Thyroid gland (tissue), 4 donors: ENCODE measurements around the gene ACSS1. TPM values are rescaled to one million over a fixed set of nuclear protein-coding genes. Genes with fewer than 3 reads are reported as not detected.
A peak's percentile ranks its signal among the peaks of the same experiment; 100 is the strongest.

Experiments used
- DNase-seq, 2 donors: peaks; one replicate each; pipeline ENCODE4 v3.0.0-alpha.2; 2019
- H3K27ac ChIP-seq, 3 donors: fragments of 200-600 bp; sonication (generic); 1 replicate in 2 of 3; 2 replicates in 1 of 3; pipeline ENCODE4 v1.5.1; 2016 to 2019; ENCODE audit warnings: mild to moderate bottlenecking in 1 of 3, moderate library complexity in 1 of 3
- H3K27me3 ChIP-seq: fragments of 200-600 bp; sonication (generic); one replicate; pipeline ENCODE4 v1.5.1; 2019
- H3K36me3 ChIP-seq, 2 donors: fragments of 200-600 bp; sonication (generic); one replicate each; pipeline ENCODE4 v1.5.1; 2016 to 2019
- H3K4me1 ChIP-seq, 2 donors: fragments of 200-600 bp; sonication (generic); one replicate each; pipeline ENCODE4 v1.5.1; 2017 to 2019
- H3K4me3 ChIP-seq, 3 donors: fragments of 200-600 bp; sonication (generic); replicated peaks in 1 of 3; 1 replicate in 2 of 3; 2 replicates in 1 of 3; pipeline ENCODE4 v1.5.1; 2016; ENCODE audit warnings: mild to moderate bottlenecking in 1 of 3
- H3K9me3 ChIP-seq: fragments of 200-600 bp; sonication (generic); one replicate; pipeline ENCODE4 v1.5.1; 2017
- POLR2A ChIP-seq, 2 donors: fragments of 450-650 bp; IDR thresholded peaks; one replicate each; pipeline ENCODE4 v1.6.1; 2017; ENCODE audit warnings: antibody characterized with exemption in 2 of 2, mild to moderate bottlenecking in 2 of 2, moderate library complexity in 1 of 2
- WGBS, 2 donors: methylation state at CpG; one replicate each; pipeline ENCODE4 v1.1.5; 2017; 5-methylcytosine and 5-hydroxymethylcytosine counted together
- intact Hi-C: fragments of 100-400 bp; cut with DNase I; formaldehyde crosslinking; loops from one replicate; pipeline ENCODE4 v1.15.1; 2023
- total RNA-seq, 4 donors: library from RNA; depleted of rRNA; stranded (reverse); fragments of >200 nt; gene quantifications; one replicate each; pipeline ENCODE4 v1.2.3, GENCODE V29; 2016
- TF ChIP-seq, protein P1 (sequence below), 6 experiments: fragments of 200-600 bp in 3 of 6; fragments of 450-650 bp in 3 of 6; sonication (generic) in 3 of 6; IDR thresholded peaks; one replicate each; pipeline ENCODE4 v1.5.1; 2016 to 2019; ENCODE audit warnings: antibody characterized with exemption in 6 of 6, mild to moderate bottlenecking in 2 of 6, inconsistent platforms in 1 of 6, moderate library complexity in 1 of 6

The ACSS1 gene
- total RNA-seq, 4 donors from 2014 or later: 45.8 to 57.4 (median 52.1) TPM

- Histone ChIP-seq H3K9me3 (no peaks in the 10 kb centered on the region), H3K4me1 (peaks cover 47 to 60% of the 10 kb centered on the region in 2 donors), H3K36me3 (peaks cover 10 to 25% of the 10 kb centered on the region in 2 donors), H3K4me3 (no peak overlapping the region), H3K27ac (peak overlapping the region; percentile 82 to 94 (median 88)), H3K27me3 (no peaks in the 10 kb centered on the region)
- WGBS, 2 donors: 46 to 49% methylated on average over 8 to 12 of the region's 14 CpGs
- intact Hi-C loops: no loop called here
- peak in 1 of 2 donors; percentile 53 for TF ChIP-seq POLR2A (IDR thresholded peaks at IDR 0.05)
- TF ChIP-seq, protein P1, sequence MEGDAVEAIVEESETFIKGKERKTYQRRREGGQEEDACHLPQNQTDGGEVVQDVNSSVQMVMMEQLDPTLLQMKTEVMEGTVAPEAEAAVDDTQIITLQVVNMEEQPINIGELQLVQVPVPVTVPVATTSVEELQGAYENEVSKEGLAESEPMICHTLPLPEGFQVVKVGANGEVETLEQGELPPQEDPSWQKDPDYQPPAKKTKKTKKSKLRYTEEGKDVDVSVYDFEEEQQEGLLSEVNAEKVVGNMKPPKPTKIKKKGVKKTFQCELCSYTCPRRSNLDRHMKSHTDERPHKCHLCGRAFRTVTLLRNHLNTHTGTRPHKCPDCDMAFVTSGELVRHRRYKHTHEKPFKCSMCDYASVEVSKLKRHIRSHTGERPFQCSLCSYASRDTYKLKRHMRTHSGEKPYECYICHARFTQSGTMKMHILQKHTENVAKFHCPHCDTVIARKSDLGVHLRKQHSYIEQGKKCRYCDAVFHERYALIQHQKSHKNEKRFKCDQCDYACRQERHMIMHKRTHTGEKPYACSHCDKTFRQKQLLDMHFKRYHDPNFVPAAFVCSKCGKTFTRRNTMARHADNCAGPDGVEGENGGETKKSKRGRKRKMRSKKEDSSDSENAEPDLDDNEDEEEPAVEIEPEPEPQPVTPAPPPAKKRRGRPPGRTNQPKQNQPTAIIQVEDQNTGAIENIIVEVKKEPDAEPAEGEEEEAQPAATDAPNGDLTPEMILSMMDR (IDR thresholded peaks at IDR 0.05): peak in 2 of 6 experiments; percentile 4 to 29
- peak; percentile 98 to 99 for DNase-seq
Measured at GRCh38 chr20:25017257-25017803, 40.6 kb downstream of the ACSS1 start.

GRCh38 chr20:25016471-25016870, 41.5 kb downstream of the ACSS1 start:
- Histone ChIP-seq H3K9me3 (no peaks in the 10 kb centered on the region), H3K4me3 (no peak overlapping the region), H3K27ac (peak overlapping the region; percentile 82 to 94 (median 88)), H3K27me3 (no peaks in the 10 kb centered on the region), H3K36me3 (peaks cover 17 to 25% of the 10 kb centered on the region in 2 donors), H3K4me1 (peaks cover 41 to 55% of the 10 kb centered on the region in 2 donors)
- 90 to 93% methylated on average over 11 of the region's 11 CpGs for WGBS, 2 donors
- intact Hi-C loops: no loop called here
- no peak for TF ChIP-seq POLR2A (IDR thresholded peaks at IDR 0.05)
- TF ChIP-seq, protein P1 (IDR thresholded peaks at IDR 0.05): no peak
- DNase-seq: peak in 1 of 2 donors; percentile 5

GRCh38 chr20:25015986-25016385, 42.0 kb downstream of the ACSS1 start:
- TF ChIP-seq, protein P1 (IDR thresholded peaks at IDR 0.05): no peak
- no peak for TF ChIP-seq POLR2A (IDR thresholded peaks at IDR 0.05)
- peak in 1 of 2 donors; percentile 3 for DNase-seq
- Histone ChIP-seq H3K4me3 (no peak overlapping the region), H3K4me1 (peaks cover 41 to 50% of the 10 kb centered on the region in 2 donors), H3K36me3 (peaks cover 20 to 25% of the 10 kb centered on the region in 2 donors), H3K27ac (peak overlapping the region in 1 of 3 donors; percentile 94), H3K9me3 (no peaks in the 10 kb centered on the region), H3K27me3 (no peaks in the 10 kb centered on the region)
- WGBS, 2 donors: 81 to 82% methylated on average over 9 to 11 of the region's 11 CpGs
- intact Hi-C loops: no loop called here

DNA sequence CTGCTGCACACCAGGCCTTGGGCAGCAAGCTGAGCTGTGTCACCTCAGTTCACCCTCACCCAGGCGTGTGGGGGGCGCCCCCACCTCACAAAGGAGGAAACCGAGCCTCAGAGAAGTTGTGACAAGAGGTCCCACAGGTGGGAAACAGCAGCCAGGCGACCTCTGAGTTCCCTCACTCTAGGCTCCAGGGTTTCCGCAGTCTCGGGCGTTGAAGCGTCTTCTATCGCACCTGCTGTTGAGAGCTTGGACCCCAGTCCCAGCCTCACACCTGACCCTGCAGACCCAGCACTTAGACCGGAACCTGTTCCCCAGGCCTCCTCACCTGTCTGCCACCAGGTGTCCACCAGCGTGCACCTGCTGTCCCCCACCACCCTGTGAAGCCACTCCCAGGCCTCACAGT, 43.1 kb downstream of the ACSS1 start:
- 88 to 97% methylated on average over 11 of the region's 11 CpGs for WGBS, 2 donors
- Histone ChIP-seq H3K36me3 (peaks cover 20 to 25% of the 10 kb centered on the region in 2 donors), H3K4me1 (peaks cover 40 to 49% of the 10 kb centered on the region in 2 donors), H3K4me3 (no peak overlapping the region), H3K27me3 (no peaks in the 10 kb centered on the region), H3K27ac (peak overlapping the region in 1 of 3 donors; percentile 21), H3K9me3 (no peaks in the 10 kb centered on the region)
- intact Hi-C loops: no loop called here
- DNase-seq: peak in 1 of 2 donors; percentile 2
- TF ChIP-seq, protein P1 (IDR thresholded peaks at IDR 0.05): no peak
- no peak for TF ChIP-seq POLR2A (IDR thresholded peaks at IDR 0.05)
